K562 (cell line): Measurements from ENCODE around the gene TNNT1. TPM values are rescaled to one million over a fixed set of nuclear protein-coding genes. Genes with fewer than 3 reads are reported as not detected.
A peak's percentile ranks its signal among the peaks of the same experiment; 100 is the strongest.

Source experiments
- E2F8 ChIP-seq: fragments of 450-650 bp; IDR thresholded peaks from 2 replicates; pipeline ENCODE4 v1.7.1; 2018; ENCODE audit warnings: mild to moderate bottlenecking, low read depth; ENCODE audit not compliant: partially characterized antibody
- FIP1L1 ChIP-seq: fragments of 200-400 bp; formaldehyde crosslinking; IDR thresholded peaks from 2 replicates; pipeline ENCODE4 v1.6.1; 2018; ENCODE audit warnings: mild to moderate bottlenecking, low read depth, low read length; ENCODE audit not compliant: poor library complexity, severe bottlenecking
- GATAD2B ChIP-seq: fragments of 450-650 bp; IDR thresholded peaks from 2 replicates; pipeline ENCODE4 v1.6.1; 2017; ENCODE audit warnings: mild to moderate bottlenecking, borderline replicate concordance
- JUNB ChIP-seq: fragments of 450-650 bp; formaldehyde crosslinking; conservative IDR thresholded peaks from 2 replicates; pipeline ENCODE4 v1.4.0; 2020; ENCODE audit warnings: mild to moderate bottlenecking
- MEIS2 ChIP-seq: fragments of 450-650 bp; IDR thresholded peaks from 2 replicates; pipeline ENCODE4 v1.6.1; 2014; ENCODE audit warnings: mild to moderate bottlenecking; ENCODE audit not compliant: partially characterized antibody
- NR1H2 ChIP-seq: sonication (generic); formaldehyde crosslinking; IDR thresholded peaks from 2 replicates; pipeline ENCODE4 v1.4.0; 2020; ENCODE audit warnings: mild to moderate bottlenecking, missing genetic modification reagents
- SETDB1 ChIP-seq: IDR thresholded peaks from one replicate; pipeline ENCODE4 v1.6.1; 2012; ENCODE audit warnings: low read length, control low read depth, inconsistent platforms
- ZC3H8 ChIP-seq: fragments of 450-650 bp; IDR thresholded peaks from 2 replicates; pipeline ENCODE4 v1.6.1; 2017
- ZNF444 ChIP-seq: fragments of 250-450 bp; sonication (Bioruptor Pico); IDR thresholded peaks from 2 replicates; pipeline ENCODE4 v1.4.0; 2020; ENCODE audit warnings: mild to moderate bottlenecking, moderate library complexity
- polyA plus RNA-seq, 8 experiments: library from polyadenylated mRNA; depleted of rRNA in 4 of 8; stranded (reverse) in 5 of 8; unstranded in 3 of 8; fragments of >200 nt; fragmentation: Nextera tagmentation in 2 of 8; fragmentation: Illumina TruSeq in 1 of 8; extraction: Ambion mirVana in 2 of 8; extraction: Trizol in 1 of 8; gene quantifications; 2 replicates each; pipeline versions ENCODE4 v1.2.1 to v1.2.3, GENCODE V29; 2011 to 2014; ENCODE audit warnings: inconsistent platforms in 1 of 8, missing spikeins in 1 of 8
- total RNA-seq, 7 experiments: library from RNA; depleted of rRNA in 6 of 7; stranded (reverse); fragments of >200 nt in 6 of 7; fragmentation: Illumina TruSeq in 2 of 7; extraction: Trizol in 2 of 7; gene quantifications; 2 replicates each; pipeline versions ENCODE4 v1.2.1 to v1.2.3, GENCODE V29; 2011 to 2021; ENCODE audit warnings: low replicate concordance in 1 of 7
- TF ChIP-seq, protein P1 (sequence below): fragments of 450-650 bp; IDR thresholded peaks from 2 replicates; pipeline ENCODE4 v1.6.1; 2018; ENCODE audit not compliant: partially characterized antibody
- TF ChIP-seq, protein P2 (sequence below): fragments of 250-450 bp; sonication (Bioruptor Pico); IDR thresholded peaks from 2 replicates; pipeline ENCODE4 v1.8.0; 2021; ENCODE audit warnings: moderate library complexity, mild to moderate bottlenecking, inconsistent platforms
- TF ChIP-seq, protein P3 (sequence below): fragments of 450-650 bp; formaldehyde crosslinking; IDR thresholded peaks from 2 replicates; pipeline ENCODE4 v1.4.0; 2020; ENCODE audit warnings: mild to moderate bottlenecking
- TF ChIP-seq, protein P4 (sequence below): fragments of 200-400 bp; formaldehyde crosslinking; IDR thresholded peaks from 2 replicates; pipeline ENCODE4 v1.6.1; 2017; ENCODE audit warnings: mild to moderate bottlenecking, low read depth, low read length, moderate library complexity

TNNT1 gene
- total and polyA plus RNA-seq, 9 of the 15 experiments (the other 6 are each of a cell fraction or from before 2014, with no cell fraction given), result 31.8 to 390 (median 227) TPM

GRCh38 chr19:55165952-55166529 lies 17.0 kb upstream of the TNNT1 start (continued):
- TF ChIP-seq, protein P1, sequence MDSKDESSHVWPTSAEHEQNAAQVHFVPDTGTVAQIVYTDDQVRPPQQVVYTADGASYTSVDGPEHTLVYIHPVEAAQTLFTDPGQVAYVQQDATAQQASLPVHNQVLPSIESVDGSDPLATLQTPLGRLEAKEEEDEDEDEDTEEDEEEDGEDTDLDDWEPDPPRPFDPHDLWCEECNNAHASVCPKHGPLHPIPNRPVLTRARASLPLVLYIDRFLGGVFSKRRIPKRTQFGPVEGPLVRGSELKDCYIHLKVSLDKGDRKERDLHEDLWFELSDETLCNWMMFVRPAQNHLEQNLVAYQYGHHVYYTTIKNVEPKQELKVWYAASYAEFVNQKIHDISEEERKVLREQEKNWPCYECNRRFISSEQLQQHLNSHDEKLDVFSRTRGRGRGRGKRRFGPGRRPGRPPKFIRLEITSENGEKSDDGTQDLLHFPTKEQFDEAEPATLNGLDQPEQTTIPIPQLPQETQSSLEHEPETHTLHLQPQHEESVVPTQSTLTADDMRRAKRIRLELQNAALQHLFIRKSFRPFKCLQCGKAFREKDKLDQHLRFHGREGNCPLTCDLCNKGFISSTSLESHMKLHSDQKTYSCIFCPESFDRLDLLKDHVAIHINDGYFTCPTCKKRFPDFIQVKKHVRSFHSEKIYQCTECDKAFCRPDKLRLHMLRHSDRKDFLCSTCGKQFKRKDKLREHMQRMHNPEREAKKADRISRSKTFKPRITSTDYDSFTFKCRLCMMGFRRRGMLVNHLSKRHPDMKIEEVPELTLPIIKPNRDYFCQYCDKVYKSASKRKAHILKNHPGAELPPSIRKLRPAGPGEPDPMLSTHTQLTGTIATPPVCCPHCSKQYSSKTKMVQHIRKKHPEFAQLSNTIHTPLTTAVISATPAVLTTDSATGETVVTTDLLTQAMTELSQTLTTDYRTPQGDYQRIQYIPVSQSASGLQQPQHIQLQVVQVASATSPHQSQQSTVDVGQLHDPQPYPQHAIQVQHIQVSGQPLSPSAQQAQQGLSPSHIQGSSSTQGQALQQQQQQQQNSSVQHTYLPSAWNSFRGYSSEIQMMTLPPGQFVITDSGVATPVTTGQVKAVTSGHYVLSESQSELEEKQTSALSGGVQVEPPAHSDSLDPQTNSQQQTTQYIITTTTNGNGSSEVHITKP, result peak; percentile 16
- TF ChIP-seq, protein P2, sequence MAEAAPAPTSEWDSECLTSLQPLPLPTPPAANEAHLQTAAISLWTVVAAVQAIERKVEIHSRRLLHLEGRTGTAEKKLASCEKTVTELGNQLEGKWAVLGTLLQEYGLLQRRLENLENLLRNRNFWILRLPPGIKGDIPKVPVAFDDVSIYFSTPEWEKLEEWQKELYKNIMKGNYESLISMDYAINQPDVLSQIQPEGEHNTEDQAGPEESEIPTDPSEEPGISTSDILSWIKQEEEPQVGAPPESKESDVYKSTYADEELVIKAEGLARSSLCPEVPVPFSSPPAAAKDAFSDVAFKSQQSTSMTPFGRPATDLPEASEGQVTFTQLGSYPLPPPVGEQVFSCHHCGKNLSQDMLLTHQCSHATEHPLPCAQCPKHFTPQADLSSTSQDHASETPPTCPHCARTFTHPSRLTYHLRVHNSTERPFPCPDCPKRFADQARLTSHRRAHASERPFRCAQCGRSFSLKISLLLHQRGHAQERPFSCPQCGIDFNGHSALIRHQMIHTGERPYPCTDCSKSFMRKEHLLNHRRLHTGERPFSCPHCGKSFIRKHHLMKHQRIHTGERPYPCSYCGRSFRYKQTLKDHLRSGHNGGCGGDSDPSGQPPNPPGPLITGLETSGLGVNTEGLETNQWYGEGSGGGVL (CRISPR knock-in tag), result no peak
- TF ChIP-seq FIP1L1 (peak; percentile 43), JUNB (CRISPR knock-in tag) (no peak), ZNF444 (CRISPR knock-in tag) (no peak), SETDB1 (no peak), ZC3H8 (no peak), GATAD2B (no peak), MEIS2 (no peak), E2F8 (peak; percentile 55), NR1H2 (CRISPR knock-in tag) (no peak)
- TF ChIP-seq, protein P3, sequence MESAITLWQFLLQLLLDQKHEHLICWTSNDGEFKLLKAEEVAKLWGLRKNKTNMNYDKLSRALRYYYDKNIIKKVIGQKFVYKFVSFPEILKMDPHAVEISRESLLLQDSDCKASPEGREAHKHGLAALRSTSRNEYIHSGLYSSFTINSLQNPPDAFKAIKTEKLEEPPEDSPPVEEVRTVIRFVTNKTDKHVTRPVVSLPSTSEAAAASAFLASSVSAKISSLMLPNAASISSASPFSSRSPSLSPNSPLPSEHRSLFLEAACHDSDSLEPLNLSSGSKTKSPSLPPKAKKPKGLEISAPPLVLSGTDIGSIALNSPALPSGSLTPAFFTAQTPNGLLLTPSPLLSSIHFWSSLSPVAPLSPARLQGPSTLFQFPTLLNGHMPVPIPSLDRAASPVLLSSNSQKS (CRISPR knock-in tag), result no peak
- TF ChIP-seq, protein P4, sequence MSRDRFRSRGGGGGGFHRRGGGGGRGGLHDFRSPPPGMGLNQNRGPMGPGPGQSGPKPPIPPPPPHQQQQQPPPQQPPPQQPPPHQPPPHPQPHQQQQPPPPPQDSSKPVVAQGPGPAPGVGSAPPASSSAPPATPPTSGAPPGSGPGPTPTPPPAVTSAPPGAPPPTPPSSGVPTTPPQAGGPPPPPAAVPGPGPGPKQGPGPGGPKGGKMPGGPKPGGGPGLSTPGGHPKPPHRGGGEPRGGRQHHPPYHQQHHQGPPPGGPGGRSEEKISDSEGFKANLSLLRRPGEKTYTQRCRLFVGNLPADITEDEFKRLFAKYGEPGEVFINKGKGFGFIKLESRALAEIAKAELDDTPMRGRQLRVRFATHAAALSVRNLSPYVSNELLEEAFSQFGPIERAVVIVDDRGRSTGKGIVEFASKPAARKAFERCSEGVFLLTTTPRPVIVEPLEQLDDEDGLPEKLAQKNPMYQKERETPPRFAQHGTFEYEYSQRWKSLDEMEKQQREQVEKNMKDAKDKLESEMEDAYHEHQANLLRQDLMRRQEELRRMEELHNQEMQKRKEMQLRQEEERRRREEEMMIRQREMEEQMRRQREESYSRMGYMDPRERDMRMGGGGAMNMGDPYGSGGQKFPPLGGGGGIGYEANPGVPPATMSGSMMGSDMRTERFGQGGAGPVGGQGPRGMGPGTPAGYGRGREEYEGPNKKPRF, result no peak
